Vagina (tissue), 2 donors: ENCODE results near the gene MMP24. TPM values are rescaled to one million over a fixed set of nuclear protein-coding genes. Genes with fewer than 3 reads are reported as not detected.

Experiments used
- DNase-seq, 2 donors: peaks; one replicate each; pipeline ENCODE4 v3.0.0-alpha.2; 2017; ENCODE audit errors: extremely low spot score in 2 of 2
- H3K27ac ChIP-seq: fragments of 200-600 bp; sonication (generic); one replicate; pipeline ENCODE4 v1.5.1; 2019
- H3K27me3 ChIP-seq: fragments of 200-600 bp; sonication (generic); one replicate; pipeline ENCODE4 v1.5.1; 2019
- H3K36me3 ChIP-seq, 2 donors: fragments of 200-600 bp; sonication (generic); one replicate each; pipeline ENCODE4 v1.5.1; 2017 to 2019
- H3K4me1 ChIP-seq: fragments of 200-600 bp; sonication (generic); one replicate; pipeline ENCODE4 v1.5.1; 2019
- H3K4me3 ChIP-seq, 2 donors: fragments of 200-600 bp; sonication (generic); 1 replicate in 1 of 2; 2 replicates in 1 of 2; pipeline ENCODE4 v1.5.1; 2016 to 2019
- H3K9me3 ChIP-seq: fragments of 200-600 bp; sonication (generic); one replicate; pipeline ENCODE4 v1.5.1; 2019
- POLR2A ChIP-seq, 2 donors: fragments of 450-650 bp; IDR thresholded peaks; one replicate each; pipeline ENCODE4 v1.6.1; 2017; ENCODE audit warnings: antibody characterized with exemption in 2 of 2, mild to moderate bottlenecking in 2 of 2, moderate library complexity in 2 of 2
- POLR2AphosphoS5 ChIP-seq, 2 donors: sonication (generic); formaldehyde crosslinking; IDR thresholded peaks; one replicate each; pipeline ENCODE4 v1.9.0; 2017; ENCODE audit warnings: antibody characterized with exemption in 2 of 2, mild to moderate bottlenecking in 2 of 2, low read depth in 1 of 2; ENCODE audit not compliant: insufficient read depth in 1 of 2
- intact Hi-C: fragments of 100-400 bp; cut with DNase I; formaldehyde crosslinking; loops from one replicate; pipeline ENCODE4 v1.15.1; 2023
- total RNA-seq: library from RNA; depleted of rRNA; stranded (reverse); fragments of >200 nt; gene quantifications from one replicate; pipeline ENCODE4 v1.2.3, GENCODE V29; 2016
- TF ChIP-seq, protein P1 (sequence below), 3 experiments: fragments of 450-650 bp in 2 of 3; fragments of 200-600 bp in 1 of 3; sonication (generic) in 1 of 3; IDR thresholded peaks; one replicate each; pipeline ENCODE4 v1.5.1; 2017 to 2019; ENCODE audit warnings: antibody characterized with exemption in 3 of 3, mild to moderate bottlenecking in 2 of 3, moderate library complexity in 2 of 3

MMP24 gene
- total RNA-seq, 1 donor from 2014 or later: 0.98 TPM

DNA sequence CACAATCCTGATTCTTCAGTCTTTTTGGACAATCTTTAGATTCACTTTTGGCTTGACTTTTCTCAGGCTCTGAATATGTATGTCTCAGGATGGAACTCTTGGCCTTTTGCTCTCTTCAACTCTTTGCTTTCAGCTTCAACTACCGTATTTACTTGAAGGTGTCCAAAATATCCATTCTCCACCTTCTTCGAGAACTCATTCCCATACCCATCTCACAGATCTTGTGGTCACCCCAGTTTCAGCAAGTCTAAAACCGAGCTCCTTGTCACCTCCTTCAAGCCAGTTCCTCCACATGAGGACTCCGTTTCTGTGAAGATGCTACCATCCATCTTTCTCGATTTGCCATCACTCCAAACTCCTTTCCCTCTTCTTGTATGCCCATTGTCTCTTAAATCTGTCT lies 2.0 kb upstream of the MMP24 start:
- no peak for DNase-seq
- Histone ChIP-seq H3K27me3 (no peaks in the 10 kb centered on the region), H3K4me3 (no peak overlapping the region), H3K36me3 (no peaks in the 10 kb centered on the region), H3K27ac (no peak overlapping the region), H3K9me3 (no peaks in the 10 kb centered on the region), H3K4me1 (peaks cover 8% of the 10 kb centered on the region)
- intact Hi-C loops: no loop called here
- TF ChIP-seq POLR2AphosphoS5 (IDR thresholded peaks at IDR 0.05; ENCODE audit: insufficient read depth in 1 of 2, low read depth in 1 of 2): no peak
- no peak for TF ChIP-seq POLR2A (IDR thresholded peaks at IDR 0.05)
- TF ChIP-seq, protein P1, sequence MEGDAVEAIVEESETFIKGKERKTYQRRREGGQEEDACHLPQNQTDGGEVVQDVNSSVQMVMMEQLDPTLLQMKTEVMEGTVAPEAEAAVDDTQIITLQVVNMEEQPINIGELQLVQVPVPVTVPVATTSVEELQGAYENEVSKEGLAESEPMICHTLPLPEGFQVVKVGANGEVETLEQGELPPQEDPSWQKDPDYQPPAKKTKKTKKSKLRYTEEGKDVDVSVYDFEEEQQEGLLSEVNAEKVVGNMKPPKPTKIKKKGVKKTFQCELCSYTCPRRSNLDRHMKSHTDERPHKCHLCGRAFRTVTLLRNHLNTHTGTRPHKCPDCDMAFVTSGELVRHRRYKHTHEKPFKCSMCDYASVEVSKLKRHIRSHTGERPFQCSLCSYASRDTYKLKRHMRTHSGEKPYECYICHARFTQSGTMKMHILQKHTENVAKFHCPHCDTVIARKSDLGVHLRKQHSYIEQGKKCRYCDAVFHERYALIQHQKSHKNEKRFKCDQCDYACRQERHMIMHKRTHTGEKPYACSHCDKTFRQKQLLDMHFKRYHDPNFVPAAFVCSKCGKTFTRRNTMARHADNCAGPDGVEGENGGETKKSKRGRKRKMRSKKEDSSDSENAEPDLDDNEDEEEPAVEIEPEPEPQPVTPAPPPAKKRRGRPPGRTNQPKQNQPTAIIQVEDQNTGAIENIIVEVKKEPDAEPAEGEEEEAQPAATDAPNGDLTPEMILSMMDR (IDR thresholded peaks at IDR 0.05): no peak

DNA sequence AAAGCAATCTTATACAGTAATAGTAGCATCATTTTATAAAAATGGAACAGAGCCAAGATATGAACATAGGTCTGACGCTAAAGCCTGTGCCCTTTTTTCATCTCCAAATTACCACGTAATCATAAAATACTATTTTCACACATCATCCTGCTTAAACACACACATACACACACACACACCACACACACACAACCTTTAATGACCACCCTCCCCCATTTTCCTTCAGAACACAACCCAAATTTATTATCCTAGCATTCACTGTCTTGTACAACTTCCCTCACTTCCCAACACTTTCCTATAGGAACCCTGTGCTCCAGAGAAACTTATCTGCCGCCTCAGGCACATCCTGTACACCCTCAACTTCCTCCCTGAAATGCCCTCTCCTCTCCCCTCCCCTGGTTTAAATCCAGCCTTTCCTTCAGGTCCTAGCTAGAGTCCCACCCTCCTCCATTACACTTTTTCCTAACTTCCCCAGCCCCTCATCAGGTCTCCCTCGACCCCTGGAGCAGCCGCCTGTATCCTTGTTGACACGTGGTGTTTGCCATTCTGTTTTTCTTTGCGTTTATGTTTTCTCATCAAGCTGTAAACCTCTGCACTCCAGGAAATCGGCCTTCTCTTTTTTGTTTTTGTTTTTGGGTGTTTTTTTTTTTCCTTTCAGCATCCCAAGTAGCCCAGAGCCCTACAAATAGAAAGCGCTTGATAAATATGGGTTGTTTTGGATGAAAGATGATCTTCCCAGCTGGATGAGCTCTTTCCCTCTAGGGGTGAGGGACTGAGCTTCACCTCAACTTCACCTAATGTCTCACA lies 968 bp upstream of the MMP24 start:
- intact Hi-C loops: no loop called here
- H3K27me3 ChIP-seq: no peaks in the 10 kb centered on the region
- H3K9me3 ChIP-seq: no peaks in the 10 kb centered on the region
- H3K4me1 ChIP-seq: peaks cover 8% of the 10 kb centered on the region
- no peak overlapping the region for H3K27ac ChIP-seq
- TF ChIP-seq, protein P1 (IDR thresholded peaks at IDR 0.05): no peak
- TF ChIP-seq POLR2A (IDR thresholded peaks at IDR 0.05) (no peak), POLR2AphosphoS5 (IDR thresholded peaks at IDR 0.05; ENCODE audit: insufficient read depth in 1 of 2, low read depth in 1 of 2) (no peak)
- H3K4me3 ChIP-seq: peak overlapping the region in 1 of 2 donors; percentile 9
- no peaks in the 10 kb centered on the region for H3K36me3 ChIP-seq
- DNase-seq: no peak

DNA sequence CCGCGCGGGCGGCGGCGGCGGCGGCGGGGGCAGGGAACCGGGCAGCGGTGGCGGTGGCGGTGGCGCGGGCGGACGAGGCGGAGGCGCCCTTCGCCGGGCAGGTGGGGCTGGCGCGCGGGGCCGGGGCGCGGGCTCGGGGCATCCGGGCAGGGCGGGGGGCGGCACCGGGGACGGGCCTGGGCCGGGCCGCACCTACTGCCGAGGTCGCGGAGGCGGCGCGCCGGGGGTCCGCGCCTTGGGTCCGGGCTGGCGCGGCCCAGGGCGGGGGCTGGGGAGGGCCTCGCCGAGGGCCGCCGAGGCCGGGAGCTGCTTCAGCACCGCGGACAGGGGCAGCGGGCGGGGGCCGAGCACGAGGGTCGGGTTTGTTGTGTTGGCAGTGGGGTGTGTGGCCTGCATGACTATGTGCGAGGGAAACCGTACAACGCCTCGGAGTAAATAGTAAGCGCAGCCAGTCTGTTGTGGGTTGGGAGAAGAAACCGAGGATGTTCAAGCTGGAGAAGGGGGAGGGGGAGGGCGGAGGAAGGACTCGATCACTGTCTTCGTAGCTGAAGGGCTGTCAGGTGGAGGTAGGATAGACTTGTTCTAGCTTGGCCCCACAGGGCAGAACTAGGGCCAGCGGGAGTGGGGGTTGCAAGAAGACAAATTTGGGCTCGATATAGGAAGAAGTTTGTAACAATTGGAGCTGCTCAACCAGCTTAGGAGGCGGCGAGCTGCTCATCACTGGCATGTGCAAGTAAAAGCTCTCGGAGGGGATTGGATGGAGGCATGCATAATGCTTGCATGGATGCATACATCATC lies 593 bp downstream of the MMP24 start:
- intact Hi-C loops: no loop called here
- Histone ChIP-seq H3K27ac (no peak overlapping the region), H3K27me3 (no peaks in the 10 kb centered on the region)

DNA sequence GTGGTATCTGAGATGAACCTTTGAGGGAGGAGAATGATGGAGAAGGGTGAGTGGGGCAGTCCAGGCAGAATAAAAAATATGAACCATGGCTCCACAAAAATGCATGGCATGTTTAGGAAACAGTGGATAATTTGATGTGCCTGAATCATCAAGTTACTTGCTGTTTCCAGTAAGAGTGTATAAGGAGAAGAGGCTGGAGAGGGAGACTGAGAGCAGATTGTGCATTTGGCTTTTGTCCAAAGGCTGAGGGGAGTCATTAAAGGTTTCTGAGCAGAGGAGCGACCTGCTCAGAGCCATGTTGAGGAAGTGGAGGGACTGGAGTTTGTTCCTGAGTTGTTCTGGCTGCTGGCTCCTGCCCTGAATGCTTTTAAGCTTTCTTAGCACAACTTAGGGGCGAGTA lies 6.1 kb downstream of the MMP24 start:
- no peaks in the 10 kb centered on the region for H3K36me3 ChIP-seq
- no peaks in the 10 kb centered on the region for H3K27me3 ChIP-seq
- TF ChIP-seq, protein P1 (IDR thresholded peaks at IDR 0.05): no peak
- TF ChIP-seq POLR2AphosphoS5 (IDR thresholded peaks at IDR 0.05; ENCODE audit: insufficient read depth in 1 of 2, low read depth in 1 of 2) (no peak), POLR2A (IDR thresholded peaks at IDR 0.05) (no peak)
- no peaks in the 10 kb centered on the region for H3K9me3 ChIP-seq
- H3K4me1 ChIP-seq: no peaks in the 10 kb centered on the region
- intact Hi-C loops: no loop called here
- no peak for DNase-seq
- H3K27ac ChIP-seq: no peak overlapping the region
- no peak overlapping the region for H3K4me3 ChIP-seq

More for the DNA sequence above, 593 bp downstream of the MMP24 start:
- DNase-seq: no peak
- H3K9me3 ChIP-seq: no peaks in the 10 kb centered on the region
- TF ChIP-seq, protein P1 (IDR thresholded peaks at IDR 0.05): no peak
- TF ChIP-seq POLR2AphosphoS5 (IDR thresholded peaks at IDR 0.05; ENCODE audit: insufficient read depth in 1 of 2, low read depth in 1 of 2) (no peak), POLR2A (IDR thresholded peaks at IDR 0.05) (no peak)
- H3K4me1 ChIP-seq: peaks cover 8% of the 10 kb centered on the region
- H3K4me3 ChIP-seq: peak overlapping the region in 1 of 2 donors; percentile 29
- H3K36me3 ChIP-seq: no peaks in the 10 kb centered on the region
